OCI-LY3 (cell line): ENCODE results near the gene SND1.
A peak's percentile ranks its signal among the peaks of the same experiment; 100 is the strongest.

Experiments
- H2AFZ ChIP-seq: fragments of 200-600, 300-600 bp; shearing (Covaris generic); 2 replicates; pipeline ENCODE4 v1.6.0; 2014; ENCODE audit warnings: antibody characterized with exemption, low read depth, low read length
- H3K27ac ChIP-seq: fragments of 200-600, 300-600 bp; sonication (generic); 2 replicates; pipeline ENCODE4 v1.5.1; 2014; ENCODE audit warnings: mild to moderate bottlenecking, low read length, moderate library complexity, mixed read lengths
- H3K27me3 ChIP-seq: fragments of 200-600, 300-600 bp; sonication (generic); 2 replicates; pipeline ENCODE4 v1.6.1; 2014; ENCODE audit warnings: low read depth, low read length, mixed read lengths
- H3K36me3 ChIP-seq: fragments of 200-600, 300-600 bp; sonication (generic); replicated peaks from 2 replicates; pipeline ENCODE3; 2014; ENCODE audit warnings: low read depth, low read length, mixed read lengths
- H3K4me1 ChIP-seq: fragments of 300-600, 200-600 bp; sonication (generic); 2 replicates; pipeline ENCODE4 v1.6.1; 2014; ENCODE audit warnings: low read length, mixed read lengths
- H3K4me2 ChIP-seq: fragments of 200-600, 300-600 bp; sonication (generic); 2 replicates; pipeline ENCODE4 v1.6.1; 2014; ENCODE audit warnings: low read length, mixed read lengths
- H3K4me3 ChIP-seq: fragments of 300-600, 200-600 bp; sonication (generic); 2 replicates; pipeline ENCODE4 v1.5.1; 2014; ENCODE audit warnings: antibody characterized with exemption, mild to moderate bottlenecking, low read length, moderate library complexity
- H3K79me2 ChIP-seq: fragments of 300-600, 200-600 bp; shearing (Covaris generic); 2 replicates; pipeline ENCODE4 v1.6.1; 2014; ENCODE audit warnings: mild to moderate bottlenecking, low read length, mixed read lengths
- H3K9ac ChIP-seq: fragments of 300-600, 200-600 bp; shearing (Covaris generic); 2 replicates; pipeline ENCODE4 v1.6.0; 2014; ENCODE audit warnings: mild to moderate bottlenecking, low read length, moderate library complexity
- H3K9me3 ChIP-seq: fragments of 200-600, 300-600 bp; shearing (Covaris generic); 2 replicates; pipeline ENCODE4 v1.6.1; 2014; ENCODE audit warnings: low read length, mixed read lengths; ENCODE audit not compliant: insufficient read depth
- H4K20me1 ChIP-seq: fragments of 200-600, 300-600 bp; sonication (generic); 2 replicates; pipeline ENCODE4 v1.6.1; 2016; ENCODE audit warnings: low read length, mixed read lengths; ENCODE audit not compliant: insufficient read depth
- EZH2phosphoT487 ChIP-seq: fragments of 200-600 bp; shearing (Covaris generic); IDR thresholded peaks from 2 replicates; pipeline ENCODE4 v1.6.1; 2018; ENCODE audit warnings: antibody characterized with exemption, mixed run types, low read depth
- TF ChIP-seq, protein P1 (sequence below): fragments of 200-600, 300-600 bp; sonication (generic); IDR thresholded peaks from 2 replicates; pipeline ENCODE4 v1.5.1; 2014; ENCODE audit warnings: antibody characterized with exemption, low read length, low read depth

The SND1 gene

GRCh38 chr7:127690806-127691205 is 38.8 kb downstream of the SND1 start:
- no peak overlapping the region for H2AFZ ChIP-seq
- peaks cover 75% of the 10 kb centered on the region for H3K36me3 ChIP-seq
- peaks cover 94% of the 10 kb centered on the region for H3K79me2 ChIP-seq
- no peaks in the 10 kb centered on the region for H3K27me3 ChIP-seq
- H3K4me2 ChIP-seq: no peak overlapping the region
- no peak overlapping the region for H3K27ac ChIP-seq
- no peak overlapping the region for H3K9ac ChIP-seq
- H4K20me1 ChIP-seq: peaks cover 71% of the 10 kb centered on the region
- no peak for TF ChIP-seq EZH2phosphoT487
- TF ChIP-seq, protein P1, sequence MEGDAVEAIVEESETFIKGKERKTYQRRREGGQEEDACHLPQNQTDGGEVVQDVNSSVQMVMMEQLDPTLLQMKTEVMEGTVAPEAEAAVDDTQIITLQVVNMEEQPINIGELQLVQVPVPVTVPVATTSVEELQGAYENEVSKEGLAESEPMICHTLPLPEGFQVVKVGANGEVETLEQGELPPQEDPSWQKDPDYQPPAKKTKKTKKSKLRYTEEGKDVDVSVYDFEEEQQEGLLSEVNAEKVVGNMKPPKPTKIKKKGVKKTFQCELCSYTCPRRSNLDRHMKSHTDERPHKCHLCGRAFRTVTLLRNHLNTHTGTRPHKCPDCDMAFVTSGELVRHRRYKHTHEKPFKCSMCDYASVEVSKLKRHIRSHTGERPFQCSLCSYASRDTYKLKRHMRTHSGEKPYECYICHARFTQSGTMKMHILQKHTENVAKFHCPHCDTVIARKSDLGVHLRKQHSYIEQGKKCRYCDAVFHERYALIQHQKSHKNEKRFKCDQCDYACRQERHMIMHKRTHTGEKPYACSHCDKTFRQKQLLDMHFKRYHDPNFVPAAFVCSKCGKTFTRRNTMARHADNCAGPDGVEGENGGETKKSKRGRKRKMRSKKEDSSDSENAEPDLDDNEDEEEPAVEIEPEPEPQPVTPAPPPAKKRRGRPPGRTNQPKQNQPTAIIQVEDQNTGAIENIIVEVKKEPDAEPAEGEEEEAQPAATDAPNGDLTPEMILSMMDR: no peak
- peaks cover 16% of the 10 kb centered on the region for H3K4me1 ChIP-seq
- H3K4me3 ChIP-seq: no peak overlapping the region
- H3K9me3 ChIP-seq: no peaks in the 10 kb centered on the region

GRCh38 chr7:127692200-127692599 is 40.2 kb downstream of the SND1 start:
- Histone ChIP-seq H3K27me3 (no peaks in the 10 kb centered on the region), H3K79me2 (peaks cover 94% of the 10 kb centered on the region), H3K27ac (peak overlapping the region; percentile 18; the same call in 1 of the 2 replicates), H3K4me2 (no peak overlapping the region), H2AFZ (no peak overlapping the region), H3K4me3 (no peak overlapping the region), H4K20me1 (peaks cover 70% of the 10 kb centered on the region), H3K9ac (no peak overlapping the region), H3K36me3 (peaks cover 73% of the 10 kb centered on the region), H3K9me3 (no peaks in the 10 kb centered on the region), H3K4me1 (peaks cover 11% of the 10 kb centered on the region)
- TF ChIP-seq EZH2phosphoT487: no peak
- TF ChIP-seq, protein P1: no peak

GRCh38 chr7:127699853-127700252 is 47.9 kb downstream of the SND1 start:
- no peak overlapping the region for H3K27ac ChIP-seq
- H3K4me1 ChIP-seq: 0 out of 2 replicates have a peak, but pooled peaks cover 3% of the 10 kb centered on the region
- H3K9ac ChIP-seq: no peak overlapping the region
- H4K20me1 ChIP-seq: peaks cover 60% of the 10 kb centered on the region
- H2AFZ ChIP-seq: no peak overlapping the region
- peaks cover 89% of the 10 kb centered on the region for H3K36me3 ChIP-seq
- H3K79me2 ChIP-seq: peaks cover 88% of the 10 kb centered on the region
- no peak overlapping the region for H3K4me2 ChIP-seq
- TF ChIP-seq, protein P1: no peak
- TF ChIP-seq EZH2phosphoT487: no peak
- H3K9me3 ChIP-seq: no peaks in the 10 kb centered on the region
- no peaks in the 10 kb centered on the region for H3K27me3 ChIP-seq
- no peak overlapping the region for H3K4me3 ChIP-seq

DNA sequence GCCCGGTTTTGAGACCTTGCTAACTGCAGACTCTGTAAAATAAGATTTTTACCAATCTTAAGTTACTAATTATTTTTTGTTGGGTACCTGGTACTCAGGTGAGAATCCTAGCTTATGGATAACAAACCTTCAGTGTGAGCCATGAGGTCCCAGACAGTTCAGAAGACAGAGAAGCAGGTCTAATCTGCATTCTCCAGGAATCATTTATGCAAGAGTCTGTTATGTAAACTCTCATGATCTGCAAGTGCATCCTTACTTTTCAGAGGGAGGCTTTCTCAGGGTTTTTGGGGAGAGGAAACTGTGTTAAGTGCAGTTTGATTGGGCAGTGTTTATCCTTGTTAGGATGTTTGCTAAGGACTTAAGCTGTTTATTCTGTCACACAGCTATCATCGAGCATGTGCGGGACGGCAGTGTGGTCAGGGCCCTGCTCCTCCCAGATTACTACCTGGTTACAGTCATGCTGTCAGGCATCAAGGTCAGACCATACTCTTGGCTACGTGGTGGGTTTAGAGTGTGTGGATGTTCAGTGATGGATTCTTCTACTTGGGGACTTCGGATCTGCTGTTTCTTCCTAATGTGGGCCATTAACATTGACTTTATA is 50.2 kb downstream of the SND1 start:
- Histone ChIP-seq H3K36me3 (peaks cover 89% of the 10 kb centered on the region), H4K20me1 (peaks cover 40% of the 10 kb centered on the region), H3K4me1 (0 out of 2 replicates have a peak, but pooled peaks cover 3% of the 10 kb centered on the region), H3K9ac (no peak overlapping the region), H3K9me3 (no peaks in the 10 kb centered on the region), H3K4me2 (no peak overlapping the region), H2AFZ (no peak overlapping the region), H3K27ac (no peak overlapping the region), H3K27me3 (no peaks in the 10 kb centered on the region), H3K4me3 (no peak overlapping the region), H3K79me2 (peaks cover 71% of the 10 kb centered on the region)
- no peak for TF ChIP-seq EZH2phosphoT487
- TF ChIP-seq, protein P1: no peak
